ENCODE data around the gene RILPL2. TPM values are rescaled to one million over a fixed set of nuclear protein-coding genes. Genes with fewer than 3 reads are reported as not detected.
A peak's percentile ranks its signal among the peaks of the same experiment; 100 is the strongest.

The RILPL2 gene
- total and polyA plus RNA-seq, 2 of the 13 experiments (the other 11 are each of a cell fraction or from before 2014, with no cell fraction given) = 2.7 to 8.1 TPM

DNA sequence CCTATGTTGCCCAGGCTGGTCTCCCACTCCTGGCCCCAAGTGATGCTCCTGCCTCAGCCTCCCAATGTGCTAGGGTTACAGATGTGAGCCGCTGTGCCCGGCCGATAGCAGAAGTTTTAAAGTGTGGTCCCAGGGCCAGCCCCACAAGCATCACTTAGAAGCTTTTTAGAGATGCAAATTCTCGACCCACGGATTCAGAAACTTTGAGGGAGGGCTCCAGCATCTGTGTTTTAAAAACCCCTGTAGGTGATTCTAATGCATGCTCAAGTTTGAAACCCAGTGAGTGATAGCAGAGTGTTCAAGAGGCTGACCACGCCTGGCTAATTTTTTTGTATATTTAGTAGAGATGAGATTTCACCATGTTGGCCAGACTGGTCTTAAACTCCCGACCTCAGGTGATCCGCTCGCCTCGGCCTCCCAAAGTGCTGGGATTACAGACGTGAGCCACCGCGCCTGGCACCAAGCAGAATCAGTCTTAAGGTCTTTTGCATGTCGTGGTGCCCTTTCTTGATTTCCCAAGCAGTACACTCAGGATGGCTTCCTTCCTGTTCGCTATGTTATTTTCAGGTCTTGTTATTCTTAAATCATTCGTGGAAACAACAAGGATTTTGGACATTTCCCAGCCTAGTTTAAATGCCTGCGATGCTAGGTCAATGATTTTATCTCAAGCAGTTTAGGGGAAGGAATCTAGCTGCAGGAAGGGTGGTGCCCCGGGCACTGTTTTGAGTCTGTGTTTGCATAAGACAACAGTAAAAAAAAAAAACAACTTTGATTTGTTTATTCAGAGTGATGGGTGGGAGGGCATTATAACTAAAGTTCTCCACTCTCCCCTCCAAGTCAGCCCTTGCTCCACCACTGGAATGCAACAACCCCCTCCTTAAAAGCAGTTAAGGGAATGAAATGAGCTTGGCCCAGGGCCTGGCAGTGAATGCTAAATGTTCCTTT is 9.2 kb upstream of the RILPL2 start:
- peaks cover 64% of the 10 kb centered on the region for H3K4me1 ChIP-seq (ENCODE audit: insufficient read depth, low read length)
- TF ChIP-seq CBX2 (IDR thresholded peaks at IDR 0.05; ENCODE audit: low read depth, low read length) (no peak), CBX2 (CRISPR knock-in tag; IDR thresholded peaks at IDR 0.05; ENCODE audit: low read depth) (no peak), ZNF552 (CRISPR knock-in tag; IDR thresholded peaks at IDR 0.05; ENCODE audit: borderline replicate concordance) (no peak), MED1 (CRISPR knock-in tag; IDR thresholded peaks at IDR 0.05) (0 out of 2 replicates have a peak, but pooled peaks have one; percentile 18), ZNF83 (CRISPR knock-in tag; IDR thresholded peaks at IDR 0.05; ENCODE audit: borderline replicate concordance) (no peak), ZNF234 (CRISPR knock-in tag; conservative IDR thresholded peaks at IDR 0.05) (no peak), NFIB (CRISPR knock-in tag; IDR thresholded peaks at IDR 0.05; ENCODE audit: borderline replicate concordance) (no peak), MIER3 (CRISPR knock-in tag; IDR thresholded peaks at IDR 0.05; ENCODE audit: borderline replicate concordance) (no peak)
- TF ChIP-seq, protein P1, sequence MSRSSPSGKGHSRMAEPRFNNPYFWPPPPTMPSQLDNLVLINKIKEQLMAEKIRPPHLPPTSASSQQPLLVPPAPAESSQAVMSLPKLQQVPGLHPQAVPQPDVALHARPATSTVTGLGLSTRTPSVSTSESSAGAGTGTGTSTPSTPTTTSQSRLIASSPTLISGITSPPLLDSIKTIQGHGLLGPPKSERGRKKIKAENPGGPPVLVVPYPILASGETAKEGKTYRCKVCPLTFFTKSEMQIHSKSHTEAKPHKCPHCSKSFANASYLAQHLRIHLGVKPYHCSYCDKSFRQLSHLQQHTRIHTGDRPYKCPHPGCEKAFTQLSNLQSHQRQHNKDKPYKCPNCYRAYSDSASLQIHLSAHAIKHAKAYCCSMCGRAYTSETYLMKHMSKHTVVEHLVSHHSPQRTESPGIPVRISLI (CRISPR knock-in tag; IDR thresholded peaks at IDR 0.05; ENCODE audit: borderline replicate concordance) = peak; percentile 42; the same call in 1 of the 2 replicates
- TF ChIP-seq, protein P2, sequence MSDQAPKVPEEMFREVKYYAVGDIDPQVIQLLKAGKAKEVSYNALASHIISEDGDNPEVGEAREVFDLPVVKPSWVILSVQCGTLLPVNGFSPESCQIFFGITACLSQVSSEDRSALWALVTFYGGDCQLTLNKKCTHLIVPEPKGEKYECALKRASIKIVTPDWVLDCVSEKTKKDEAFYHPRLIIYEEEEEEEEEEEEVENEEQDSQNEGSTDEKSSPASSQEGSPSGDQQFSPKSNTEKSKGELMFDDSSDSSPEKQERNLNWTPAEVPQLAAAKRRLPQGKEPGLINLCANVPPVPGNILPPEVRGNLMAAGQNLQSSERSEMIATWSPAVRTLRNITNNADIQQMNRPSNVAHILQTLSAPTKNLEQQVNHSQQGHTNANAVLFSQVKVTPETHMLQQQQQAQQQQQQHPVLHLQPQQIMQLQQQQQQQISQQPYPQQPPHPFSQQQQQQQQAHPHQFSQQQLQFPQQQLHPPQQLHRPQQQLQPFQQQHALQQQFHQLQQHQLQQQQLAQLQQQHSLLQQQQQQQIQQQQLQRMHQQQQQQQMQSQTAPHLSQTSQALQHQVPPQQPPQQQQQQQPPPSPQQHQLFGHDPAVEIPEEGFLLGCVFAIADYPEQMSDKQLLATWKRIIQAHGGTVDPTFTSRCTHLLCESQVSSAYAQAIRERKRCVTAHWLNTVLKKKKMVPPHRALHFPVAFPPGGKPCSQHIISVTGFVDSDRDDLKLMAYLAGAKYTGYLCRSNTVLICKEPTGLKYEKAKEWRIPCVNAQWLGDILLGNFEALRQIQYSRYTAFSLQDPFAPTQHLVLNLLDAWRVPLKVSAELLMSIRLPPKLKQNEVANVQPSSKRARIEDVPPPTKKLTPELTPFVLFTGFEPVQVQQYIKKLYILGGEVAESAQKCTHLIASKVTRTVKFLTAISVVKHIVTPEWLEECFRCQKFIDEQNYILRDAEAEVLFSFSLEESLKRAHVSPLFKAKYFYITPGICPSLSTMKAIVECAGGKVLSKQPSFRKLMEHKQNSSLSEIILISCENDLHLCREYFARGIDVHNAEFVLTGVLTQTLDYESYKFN (CRISPR knock-in tag; conservative IDR thresholded peaks at IDR 0.05) = 0 out of 2 replicates have a peak, but pooled peaks have one; percentile 17
- TF ChIP-seq, protein P3, sequence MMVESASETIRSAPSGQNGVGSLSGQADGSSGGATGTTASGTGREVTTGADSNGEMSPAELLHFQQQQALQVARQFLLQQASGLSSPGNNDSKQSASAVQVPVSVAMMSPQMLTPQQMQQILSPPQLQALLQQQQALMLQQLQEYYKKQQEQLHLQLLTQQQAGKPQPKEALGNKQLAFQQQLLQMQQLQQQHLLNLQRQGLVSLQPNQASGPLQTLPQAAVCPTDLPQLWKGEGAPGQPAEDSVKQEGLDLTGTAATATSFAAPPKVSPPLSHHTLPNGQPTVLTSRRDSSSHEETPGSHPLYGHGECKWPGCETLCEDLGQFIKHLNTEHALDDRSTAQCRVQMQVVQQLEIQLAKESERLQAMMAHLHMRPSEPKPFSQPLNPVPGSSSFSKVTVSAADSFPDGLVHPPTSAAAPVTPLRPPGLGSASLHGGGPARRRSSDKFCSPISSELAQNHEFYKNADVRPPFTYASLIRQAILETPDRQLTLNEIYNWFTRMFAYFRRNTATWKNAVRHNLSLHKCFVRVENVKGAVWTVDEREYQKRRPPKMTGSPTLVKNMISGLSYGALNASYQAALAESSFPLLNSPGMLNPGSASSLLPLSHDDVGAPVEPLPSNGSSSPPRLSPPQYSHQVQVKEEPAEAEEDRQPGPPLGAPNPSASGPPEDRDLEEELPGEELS (CRISPR knock-in tag; IDR thresholded peaks at IDR 0.05) = peak; percentile 45; the same call in 1 of the 2 replicates
- H3K79me2 ChIP-seq (ENCODE audit: insufficient read depth, low read length) = no peaks in the 10 kb centered on the region
- H3K4me3 ChIP-seq (replicated peaks in 1 of 3; ENCODE audit: insufficient read depth in 1 of 3, low read depth in 2 of 3, low read length in 3 of 3) = 0 out of 6 replicates have a peak overlapping the region, but pooled peaks of 2 of the 3 experiments have one; percentile 23 to 28
- ChIA-PET POLR2A (interaction anchor here (1.2 kb wide), 2 partner anchors 13 to 213 kb away, joined by 3 to 5 read pairs; partner anchors contain the start of genes MPHOSPH9 and SNRNP35), CTCF (ENCODE audit: low intra/inter-chr PET ratio, low total read pairs) (no interaction called here)
- H3K9ac ChIP-seq (ENCODE audit: insufficient read depth, low read depth, low read length) = 0 out of 2 replicates have a peak overlapping the region, but pooled peaks have one; percentile 3
- H4K20me1 ChIP-seq (ENCODE audit: insufficient read depth, low read length) = no peaks in the 10 kb centered on the region
- no TSS peak for BruUV-seq (replicated peaks)
- no peak overlapping the region for H3K27ac ChIP-seq (ENCODE audit: extremely low read length, insufficient read depth, low read length)
- in situ Hi-C loops (cut with HindIII; ENCODE audit: extremely low pct_ligation_motif_present, low pct_unique_long_range_greater_than_20kb) = no loop called here
- ATAC-seq (no peak), FAIRE-seq (no peak), DNase-seq (ENCODE audit: low spot score) (no peak)
- 20% methylated on average over 15 of the region's 18 CpGs for WGBS (ENCODE audit: low lambda C conversion rate)
- H3K4me2 ChIP-seq (ENCODE audit: low read depth, low read length) = peak overlapping the region; percentile 67
- H3K27me3 ChIP-seq (ENCODE audit: control insufficient read depth in 1 of 2, insufficient read depth in 2 of 2, low read length in 2 of 2) = no peaks in the 10 kb centered on the region
- no peak overlapping the region for H2AFZ ChIP-seq (ENCODE audit: low read length)
- H3K36me3 ChIP-seq (replicated peaks in 1 of 2; ENCODE audit: control insufficient read depth in 1 of 2, insufficient read depth in 2 of 2, low read length in 2 of 2) = no peaks in the 10 kb centered on the region
- intact Hi-C loops (cut with micrococcal nuclease; ENCODE audit: unreplicated experiment) = no loop called here
- no peaks in the 10 kb centered on the region for H3K9me3 ChIP-seq (ENCODE audit: low read length)

Measured in HepG2 (cell line).